GM18519 (cell line): ENCODE measurements around the gene PARVB.
"Not testable (repeated sequence)": the region's sequence is repeated elsewhere in the genome, so short reads cannot be mapped to it uniquely, and the experiment has no call there.

Experiments
- ATAC-seq: cut with Tn5 transposase; IDR thresholded peaks from one replicate; pipeline ENCODE4 v1.9.1; 2021; ENCODE audit warnings: mild to moderate bottlenecking, moderate library complexity; ENCODE audit not compliant: unreplicated experiment, low FRiP score

PARVB gene

DNA sequence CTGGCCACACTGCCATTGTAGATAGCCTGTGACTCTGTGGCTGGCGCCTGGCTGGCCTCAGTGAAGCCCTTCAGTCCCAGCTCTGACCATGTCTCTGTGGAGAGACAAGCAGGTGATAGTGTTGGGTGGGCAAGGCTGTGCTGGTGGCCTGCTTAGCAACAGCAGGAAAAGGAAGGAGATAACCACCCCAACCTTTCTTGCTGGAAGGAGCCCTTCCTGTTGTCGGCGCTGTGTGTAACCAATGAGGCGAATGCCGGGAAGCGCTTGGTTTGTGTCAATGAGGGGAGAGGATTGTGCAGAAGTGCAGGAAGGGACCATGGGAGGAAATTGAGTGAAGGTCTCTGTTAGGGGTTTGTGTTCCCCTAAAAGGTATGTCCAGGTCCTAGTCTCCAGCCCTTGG lies 27.3 kb downstream of the PARVB start:
- ATAC-seq: no peak

GRCh38 chr22:44051961-44052360 lies 27.9 kb downstream of the PARVB start:
- ATAC-seq: no peak

GRCh38 chr22:44055805-44056204 lies 31.7 kb downstream of the PARVB start:
- ATAC-seq: no peak

DNA sequence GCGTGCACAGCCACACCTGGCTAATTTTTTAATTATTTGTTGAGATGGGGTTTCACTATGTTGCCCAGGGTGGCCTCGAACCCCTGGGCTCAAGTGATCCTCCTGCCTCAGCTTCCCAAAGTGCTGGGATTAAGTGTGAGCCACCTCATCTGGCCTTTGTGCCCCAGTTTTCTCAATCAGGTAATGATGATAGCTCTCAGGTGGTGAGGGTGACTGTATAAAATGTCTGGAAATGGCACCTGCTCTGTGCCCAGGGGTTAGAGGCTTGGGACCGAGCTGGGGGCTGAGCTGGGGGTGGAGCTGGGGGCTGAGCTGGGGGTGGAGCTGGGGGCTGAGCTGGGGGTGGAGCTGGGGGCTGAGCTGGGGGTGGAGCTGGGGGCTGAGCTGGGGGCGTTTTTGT lies 32.5 kb downstream of the PARVB start:
- not testable (repeated sequence) for ATAC-seq

- ATAC-seq: no peak
Observed at GRCh38 chr22:44057401-44057987, 33.4 kb downstream of the PARVB start.

DNA sequence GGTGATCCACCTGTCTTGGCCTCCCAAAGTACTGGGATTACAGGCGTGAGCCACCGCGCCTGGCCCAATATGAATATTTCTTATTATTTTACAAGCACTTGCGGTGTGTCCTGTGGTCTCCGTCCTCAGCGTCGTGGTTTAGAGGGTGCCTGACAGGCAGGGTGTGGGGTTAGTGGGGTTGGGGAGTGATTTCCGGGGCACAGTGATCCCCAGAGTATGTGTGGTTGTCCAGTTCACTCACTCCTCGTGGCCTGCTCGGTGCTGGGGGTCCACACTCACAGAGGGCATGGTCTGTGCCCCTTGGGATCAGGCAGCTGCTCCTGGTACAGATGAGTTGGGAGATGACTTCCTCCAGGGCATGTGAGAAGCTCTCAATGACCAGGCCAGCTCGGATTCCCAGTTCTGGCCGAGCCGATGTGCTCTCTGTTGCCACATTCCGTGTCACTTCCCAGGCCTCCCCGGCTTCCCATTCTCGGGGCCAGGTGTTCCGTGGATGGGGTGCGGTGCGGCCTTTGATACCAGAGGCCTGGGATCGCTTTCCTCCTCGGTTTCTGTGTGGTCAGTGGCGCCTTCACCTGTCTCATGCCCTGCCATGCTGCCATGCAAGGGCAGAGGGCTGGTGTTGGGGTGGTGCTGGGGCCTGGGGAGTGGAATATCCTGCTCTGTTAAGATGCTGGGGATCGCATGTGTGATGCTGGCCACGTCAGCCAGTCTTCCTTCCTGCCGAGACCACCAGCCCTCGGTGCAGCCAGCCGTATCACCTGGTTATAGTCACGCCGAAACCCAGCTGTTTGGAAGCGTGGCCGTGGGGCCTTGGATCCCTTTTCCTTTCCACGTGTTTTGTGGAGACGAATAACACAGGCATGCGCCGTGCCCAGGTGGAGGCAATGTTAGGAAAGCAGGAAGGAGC lies 39.6 kb downstream of the PARVB start:
- ATAC-seq: no peak

GRCh38 chr22:44067033-44067432 lies 42.9 kb downstream of the PARVB start:
- no peak for ATAC-seq

DNA sequence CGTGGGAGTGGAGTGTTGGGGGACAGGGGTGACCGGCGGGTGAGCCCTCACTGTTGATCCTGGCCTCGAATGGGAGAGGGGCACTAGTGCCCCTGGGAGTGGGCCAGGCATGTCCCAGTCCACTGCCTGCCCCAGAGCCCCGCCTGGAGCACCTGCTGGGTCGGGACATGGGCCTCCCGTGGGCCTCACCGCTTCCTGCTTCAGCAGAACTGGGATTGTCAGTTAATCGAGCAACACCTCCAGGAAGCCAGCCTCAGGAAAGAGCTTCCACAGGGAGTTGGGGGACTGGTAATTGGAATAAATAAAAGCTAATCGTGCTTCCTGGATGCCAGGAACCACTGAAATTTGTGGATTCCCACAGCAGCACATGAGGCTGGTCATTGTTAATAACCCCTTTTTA lies 43.8 kb downstream of the PARVB start:
- no peak for ATAC-seq

DNA sequence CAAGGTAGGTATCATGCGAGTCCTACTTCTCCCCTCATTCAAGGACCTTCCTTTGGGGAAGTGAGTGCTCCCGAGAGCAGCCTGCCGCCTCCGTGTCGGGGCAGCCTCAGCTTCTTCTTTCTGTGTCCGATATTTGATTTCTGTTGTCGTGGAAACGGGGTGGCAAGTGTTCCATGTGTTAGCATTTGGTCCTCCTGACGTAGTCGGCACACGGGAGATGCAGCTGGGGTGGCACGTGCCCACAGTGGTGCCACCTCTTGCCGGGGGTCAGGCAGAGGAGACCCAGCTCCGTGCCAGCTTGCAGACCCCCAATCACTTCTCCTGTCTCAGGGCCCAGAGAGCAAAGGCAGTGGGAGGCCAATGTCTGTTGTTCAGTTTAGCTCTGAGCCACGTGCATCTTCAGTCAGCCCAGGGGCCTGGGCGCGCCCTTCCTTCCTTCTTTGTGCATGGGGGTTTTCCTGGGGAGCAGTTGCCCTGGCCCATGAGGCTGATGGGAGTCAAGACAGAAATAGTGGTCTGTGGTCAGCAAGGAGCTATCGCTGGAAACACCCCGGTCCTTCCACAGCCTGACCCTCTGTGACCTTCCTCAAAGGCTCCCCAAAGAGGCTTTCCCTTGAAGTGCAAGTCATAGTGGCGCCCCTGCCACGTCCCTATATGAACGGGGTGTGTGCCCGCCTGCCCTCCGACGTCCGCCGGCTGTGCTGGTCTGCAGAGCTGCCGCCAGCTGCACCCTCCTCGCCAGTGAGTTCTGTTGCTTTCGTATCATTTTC lies 44.5 kb downstream of the PARVB start:
- ATAC-seq: no peak

- ATAC-seq: no peak
Observed at GRCh38 chr22:44070029-44070428, 45.9 kb downstream of the PARVB start.

DNA sequence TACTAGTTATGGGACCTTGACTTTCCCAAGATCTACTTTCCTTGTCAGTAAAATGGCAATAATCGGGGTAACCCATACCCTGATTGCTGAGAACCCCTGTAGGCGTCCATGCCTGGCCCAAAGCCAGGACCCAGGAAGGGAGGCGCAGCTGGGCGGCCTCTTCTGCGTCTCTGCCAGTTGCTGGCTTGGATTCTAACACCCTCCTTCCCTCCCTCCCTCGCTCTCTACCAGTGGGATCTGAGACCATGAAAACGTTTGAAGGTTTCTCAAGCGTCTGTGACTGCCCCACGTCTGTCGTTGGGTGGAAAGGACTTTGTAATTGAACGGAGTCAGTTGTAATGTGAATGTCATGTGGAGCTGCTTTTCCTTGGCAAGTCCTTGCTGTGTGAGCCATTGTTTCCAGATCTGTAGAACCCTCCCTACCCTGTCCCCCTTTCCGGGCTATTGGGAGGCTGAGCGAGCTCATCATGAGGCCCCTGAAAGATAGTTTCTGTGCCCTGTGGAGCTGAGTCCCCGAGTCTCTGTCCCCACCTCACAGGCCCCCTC lies 47.8 kb downstream of the PARVB start:
- ATAC-seq: no peak

DNA sequence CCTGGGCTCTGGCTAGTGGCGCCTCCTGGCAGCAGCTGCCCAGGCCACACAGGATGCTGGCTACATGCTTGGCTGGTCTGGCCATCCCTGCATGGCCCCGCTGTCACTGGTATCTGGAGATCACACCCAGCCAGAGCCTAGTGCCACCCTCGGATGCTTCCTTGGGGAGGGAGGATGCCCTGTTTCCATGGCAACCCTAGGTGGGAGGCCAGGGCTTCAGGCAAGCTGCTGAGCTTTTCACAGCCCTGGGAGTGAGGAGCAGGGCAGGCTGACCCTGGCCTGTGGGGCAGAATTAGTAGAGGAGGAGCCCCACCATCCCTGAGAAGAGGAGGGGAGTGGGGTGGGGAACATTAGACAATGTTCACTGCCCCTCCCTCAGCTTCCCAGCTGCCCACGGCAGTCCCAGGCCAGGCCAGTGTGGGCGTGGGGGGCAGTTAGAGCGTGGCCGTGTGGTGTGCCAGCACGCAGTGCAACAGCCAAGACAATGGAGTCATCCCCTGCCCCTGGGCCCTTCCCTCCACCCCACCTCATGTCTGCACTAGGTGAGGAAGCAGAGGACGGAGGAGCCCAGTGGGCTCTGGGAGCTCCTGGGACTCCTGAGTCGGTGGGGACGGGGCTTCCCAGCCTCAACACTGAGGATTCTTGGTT lies 50.4 kb downstream of the PARVB start:
- ATAC-seq: no peak

- ATAC-seq: no peak
Observed at GRCh38 chr22:44075022-44075421, 50.9 kb downstream of the PARVB start.

GRCh38 chr22:44075670-44076069 lies 51.6 kb downstream of the PARVB start:
- ATAC-seq: no peak

- ATAC-seq: no peak
Observed at GRCh38 chr22:44076825-44077224, 52.7 kb downstream of the PARVB start.

DNA sequence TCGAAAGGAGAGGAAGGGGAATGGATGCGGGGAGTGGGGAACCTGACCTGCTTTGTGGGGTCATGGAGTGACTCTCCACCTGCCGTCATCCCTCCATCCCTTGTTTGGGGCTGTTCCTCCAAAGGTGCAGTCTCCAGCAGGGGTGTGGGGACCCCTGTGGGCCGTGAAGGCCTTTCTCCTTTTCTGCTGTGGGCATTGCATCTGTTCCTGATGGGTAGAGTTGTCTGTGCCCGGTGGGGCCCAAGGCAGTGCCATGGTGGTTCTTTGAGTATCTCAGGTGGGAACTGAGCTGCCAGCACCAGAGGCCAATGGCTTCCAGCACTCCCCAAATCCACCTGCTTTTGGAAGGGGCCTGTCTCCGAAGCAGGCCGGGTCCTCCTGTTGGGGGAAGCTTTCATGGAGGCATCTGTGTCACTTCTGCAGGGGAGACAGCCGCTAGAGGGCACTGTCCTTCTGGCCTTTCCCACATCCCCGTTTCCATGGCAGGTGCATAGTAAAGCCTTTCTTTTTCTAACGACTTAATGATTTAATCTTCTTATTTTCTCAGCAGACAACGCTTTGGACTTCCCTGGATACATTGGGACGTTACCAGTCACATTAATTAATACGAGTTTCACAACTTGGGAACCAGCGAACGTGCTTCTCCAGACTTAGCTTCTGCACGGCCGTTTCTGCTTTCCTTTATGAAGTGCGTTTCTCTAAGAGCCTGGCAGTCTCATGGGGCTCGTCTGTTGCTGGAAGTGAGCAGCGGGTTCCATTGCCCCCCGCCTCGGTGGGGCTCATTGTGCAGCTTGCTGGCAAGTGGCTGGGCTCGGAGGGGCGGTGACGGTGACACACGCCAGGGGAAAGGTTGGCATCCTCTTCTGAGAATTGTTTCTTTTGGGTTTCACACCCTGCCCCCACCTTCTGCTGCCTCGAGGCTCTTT lies 57.1 kb downstream of the PARVB start:
- no peak for ATAC-seq

- ATAC-seq: no peak
Observed at GRCh38 chr22:44082801-44083200, 58.7 kb downstream of the PARVB start.

- no peak for ATAC-seq
Observed at GRCh38 chr22:44084044-44084772, 60.1 kb downstream of the PARVB start.

DNA sequence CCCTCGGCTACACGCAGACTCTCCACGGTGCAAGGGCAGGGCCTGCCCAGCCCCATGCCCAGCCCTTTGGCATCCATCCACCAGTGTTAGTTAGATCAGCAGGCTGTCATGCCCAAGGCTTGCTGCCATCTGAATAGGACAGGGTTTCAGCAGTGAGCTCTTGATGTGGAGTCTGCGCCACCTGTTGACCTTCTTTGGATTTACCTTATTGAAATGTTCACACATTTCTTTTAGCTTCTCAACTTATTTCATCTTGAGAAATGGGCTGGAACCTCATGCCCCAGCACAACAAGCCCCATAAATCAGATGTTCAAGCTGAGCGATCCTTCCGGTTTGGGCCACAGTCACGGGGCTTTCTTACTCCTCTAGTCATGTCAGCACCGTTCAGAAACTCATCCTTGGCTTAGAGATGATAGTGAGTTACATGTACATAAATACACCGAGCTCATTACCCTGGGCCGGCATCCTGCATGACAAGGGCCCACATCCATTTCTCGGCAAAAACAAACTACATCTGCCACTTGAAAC lies 61.7 kb downstream of the PARVB start:
- no peak for ATAC-seq
